ENCODE measurements around the gene AOPEP. TPM values are rescaled to one million over a fixed set of nuclear protein-coding genes. Genes with fewer than 3 reads are reported as not detected.

Gene AOPEP
- total RNA-seq, 4 donors from 2014 or later, result 80.7 to 428 (median 126) TPM

GRCh38 chr9:94773655-94774054 lies 47.2 kb downstream of the AOPEP start:
- intact Hi-C loops (cut with DNase I; ENCODE audit: low total_unique reads), result no loop called here
- Histone ChIP-seq H3K27me3 (no peaks in the 10 kb centered on the region), H3K9me3 (no peaks in the 10 kb centered on the region), H3K27ac (no peak overlapping the region), H3K4me3 (no peak overlapping the region), H3K36me3 (no peaks in the 10 kb centered on the region), H3K4me1 (no peaks in the 10 kb centered on the region)
- DNase-seq, result no peak
- no peak for TF ChIP-seq POLR2A (IDR thresholded peaks at IDR 0.05)
- TF ChIP-seq, protein P1, sequence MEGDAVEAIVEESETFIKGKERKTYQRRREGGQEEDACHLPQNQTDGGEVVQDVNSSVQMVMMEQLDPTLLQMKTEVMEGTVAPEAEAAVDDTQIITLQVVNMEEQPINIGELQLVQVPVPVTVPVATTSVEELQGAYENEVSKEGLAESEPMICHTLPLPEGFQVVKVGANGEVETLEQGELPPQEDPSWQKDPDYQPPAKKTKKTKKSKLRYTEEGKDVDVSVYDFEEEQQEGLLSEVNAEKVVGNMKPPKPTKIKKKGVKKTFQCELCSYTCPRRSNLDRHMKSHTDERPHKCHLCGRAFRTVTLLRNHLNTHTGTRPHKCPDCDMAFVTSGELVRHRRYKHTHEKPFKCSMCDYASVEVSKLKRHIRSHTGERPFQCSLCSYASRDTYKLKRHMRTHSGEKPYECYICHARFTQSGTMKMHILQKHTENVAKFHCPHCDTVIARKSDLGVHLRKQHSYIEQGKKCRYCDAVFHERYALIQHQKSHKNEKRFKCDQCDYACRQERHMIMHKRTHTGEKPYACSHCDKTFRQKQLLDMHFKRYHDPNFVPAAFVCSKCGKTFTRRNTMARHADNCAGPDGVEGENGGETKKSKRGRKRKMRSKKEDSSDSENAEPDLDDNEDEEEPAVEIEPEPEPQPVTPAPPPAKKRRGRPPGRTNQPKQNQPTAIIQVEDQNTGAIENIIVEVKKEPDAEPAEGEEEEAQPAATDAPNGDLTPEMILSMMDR (IDR thresholded peaks at IDR 0.05), result no peak

DNA sequence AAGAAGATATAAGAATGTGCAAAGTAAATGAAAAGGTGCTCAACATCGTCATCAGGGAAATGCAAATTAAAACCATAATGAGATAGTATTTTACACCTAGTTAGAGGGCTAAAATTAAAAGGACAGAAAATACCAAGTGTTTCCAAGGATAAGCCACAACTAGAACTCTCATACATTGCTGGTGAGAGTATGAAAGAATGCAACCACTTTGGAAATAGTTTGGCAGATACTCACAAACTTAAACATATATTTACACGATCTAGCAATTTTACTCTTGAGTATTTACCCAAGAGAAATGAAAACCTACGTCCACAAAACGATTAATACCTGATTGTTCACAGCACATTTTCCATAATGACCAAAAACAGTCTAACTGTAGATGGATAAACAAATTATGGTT lies 51.5 kb downstream of the AOPEP start:
- no peak overlapping the region for H3K27ac ChIP-seq
- H3K4me1 ChIP-seq, result no peaks in the 10 kb centered on the region
- no peaks in the 10 kb centered on the region for H3K36me3 ChIP-seq
- H3K27me3 ChIP-seq, result no peaks in the 10 kb centered on the region
- no peaks in the 10 kb centered on the region for H3K9me3 ChIP-seq
- no peak for DNase-seq
- intact Hi-C loops (cut with DNase I; ENCODE audit: low total_unique reads), result no loop called here
- no peak overlapping the region for H3K4me3 ChIP-seq
- TF ChIP-seq, protein P1 (IDR thresholded peaks at IDR 0.05), result no peak
- TF ChIP-seq POLR2A (IDR thresholded peaks at IDR 0.05), result no peak

- Histone ChIP-seq H3K4me3 (no peak overlapping the region), H3K27me3 (no peaks in the 10 kb centered on the region), H3K36me3 (no peaks in the 10 kb centered on the region), H3K27ac (no peak overlapping the region), H3K4me1 (no peaks in the 10 kb centered on the region), H3K9me3 (no peaks in the 10 kb centered on the region)
- no peak for DNase-seq
- intact Hi-C loops (cut with DNase I; ENCODE audit: low total_unique reads), result no loop called here
- no peak for TF ChIP-seq POLR2A (IDR thresholded peaks at IDR 0.05)
- TF ChIP-seq, protein P1 (IDR thresholded peaks at IDR 0.05), result no peak
Measured at GRCh38 chr9:94779031-94779430, 52.5 kb downstream of the AOPEP start.

DNA sequence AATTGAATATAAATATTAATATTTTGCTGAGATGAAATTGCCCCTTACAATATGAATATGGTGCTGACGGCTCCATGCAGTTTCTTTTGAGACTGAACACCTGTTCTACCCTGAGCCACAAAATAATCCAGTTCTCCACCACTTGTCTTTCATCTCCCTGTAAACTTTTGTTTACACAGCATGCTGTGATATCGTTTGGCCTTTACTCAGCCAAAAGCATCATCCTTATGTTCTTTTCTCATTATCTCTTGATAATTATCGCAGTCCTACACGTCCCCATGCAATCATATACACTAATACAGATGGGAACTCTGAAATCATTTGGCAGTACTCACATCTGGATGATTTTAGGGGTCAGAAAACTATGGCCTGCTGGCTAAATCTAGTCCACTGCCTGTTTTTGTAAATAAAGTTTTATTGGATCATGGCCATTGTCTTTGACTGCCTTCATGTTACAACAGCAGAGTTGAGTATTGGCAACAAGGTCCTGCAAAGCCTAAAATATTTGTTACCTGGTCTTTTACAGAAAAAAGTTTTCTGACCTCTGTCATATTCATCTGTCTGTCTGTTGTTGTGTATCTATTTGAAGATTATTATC lies 53.3 kb downstream of the AOPEP start:
- intact Hi-C loops (cut with DNase I; ENCODE audit: low total_unique reads), result loop anchor here (10.0 kb wide), 1 partner anchor 225 kb away; no protein-coding TSS in a partner anchor

GRCh38 chr9:94780516-94780950 lies 54.0 kb downstream of the AOPEP start:
- H3K27ac ChIP-seq, result peak overlapping the region in 1 of 2 donors; percentile 33
- no peaks in the 10 kb centered on the region for H3K36me3 ChIP-seq
- no peaks in the 10 kb centered on the region for H3K4me1 ChIP-seq

More for the DNA sequence above, 53.3 kb downstream of the AOPEP start:
- H3K9me3 ChIP-seq, result no peaks in the 10 kb centered on the region
- H3K4me1 ChIP-seq, result no peaks in the 10 kb centered on the region
- H3K27ac ChIP-seq, result no peak overlapping the region
- H3K4me3 ChIP-seq, result no peak overlapping the region
- H3K36me3 ChIP-seq, result no peaks in the 10 kb centered on the region
- TF ChIP-seq, protein P1 (IDR thresholded peaks at IDR 0.05), result no peak
- TF ChIP-seq POLR2A (IDR thresholded peaks at IDR 0.05), result no peak
- no peak for DNase-seq
- no peaks in the 10 kb centered on the region for H3K27me3 ChIP-seq

More at GRCh38 chr9:94780516-94780950, 54.0 kb downstream of the AOPEP start:
- Histone ChIP-seq H3K4me3 (no peak overlapping the region), H3K9me3 (no peaks in the 10 kb centered on the region), H3K27me3 (no peaks in the 10 kb centered on the region)
- intact Hi-C loops (cut with DNase I; ENCODE audit: low total_unique reads), result loop anchor here (10.0 kb wide), 1 partner anchor 224 kb away; no protein-coding TSS in a partner anchor
- TF ChIP-seq POLR2A (IDR thresholded peaks at IDR 0.05), result no peak
- TF ChIP-seq, protein P1 (IDR thresholded peaks at IDR 0.05), result no peak
- DNase-seq, result no peak

All from uterus (tissue), 4 donors.